Femur (tissue), 1 donor: ENCODE results near the gene SPI1.

ENCODE experiments used
- DNase-seq: peaks from one replicate; pipeline ENCODE4 v3.0.0-alpha.2; 2017

SPI1 gene

GRCh38 chr11:47356129-47356997, 22.0 kb downstream of the SPI1 start:
- DNase-seq: no peak

- peak; percentile 93 for DNase-seq
Measured at GRCh38 chr11:47355283-47356128, 22.8 kb downstream of the SPI1 start.

- DNase-seq: peak; percentile 48
Measured at GRCh38 chr11:47354913-47355282, 23.4 kb downstream of the SPI1 start.

- no peak for DNase-seq
Measured at GRCh38 chr11:47353978-47354774, 24.2 kb downstream of the SPI1 start.

GRCh38 chr11:47352556-47352955, 25.8 kb downstream of the SPI1 start, which contains the start of gene MYBPC3:
Gene MYBPC3 (minus strand): TSS chr11:47352702. CDS start chr11:47352647, 55 bp downstream.
- no peak for DNase-seq

GRCh38 chr11:47351156-47352126, 26.9 kb downstream of the SPI1 start:
- DNase-seq: no peak

- DNase-seq: no peak
Measured at GRCh38 chr11:47350315-47350714, 28.0 kb downstream of the SPI1 start.

GRCh38 chr11:47349521-47350095, 28.7 kb downstream of the SPI1 start:
- no peak for DNase-seq

GRCh38 chr11:47348859-47349258, 29.5 kb downstream of the SPI1 start:
- no peak for DNase-seq

GRCh38 chr11:47348131-47348802, 30.1 kb downstream of the SPI1 start:
- DNase-seq: no peak

GRCh38 chr11:47347137-47347536, 31.2 kb downstream of the SPI1 start:
- no peak for DNase-seq

- DNase-seq: no peak
Measured at GRCh38 chr11:47345890-47346563, 32.3 kb downstream of the SPI1 start.

- no peak for DNase-seq
Measured at GRCh38 chr11:47342854-47343253, 35.5 kb downstream of the SPI1 start.

GRCh38 chr11:47342036-47342803, 36.1 kb downstream of the SPI1 start:
- no peak for DNase-seq

- DNase-seq: no peak
Measured at GRCh38 chr11:47340980-47341775, 37.2 kb downstream of the SPI1 start.

- no peak for DNase-seq
Measured at GRCh38 chr11:47340010-47340409, 38.3 kb downstream of the SPI1 start.

- DNase-seq: no peak
Measured at GRCh38 chr11:47338396-47339241, 39.7 kb downstream of the SPI1 start.
